ENCODE measurements around the gene UMAD1. TPM values are rescaled to one million over a fixed set of nuclear protein-coding genes. Genes with fewer than 3 reads are reported as not detected.
A peak's percentile ranks its signal among the peaks of the same experiment; 100 is the strongest.

The UMAD1 gene
- total and polyA plus RNA-seq, 10 donors: 7.6 to 21.2 (median 14.2) TPM

DNA sequence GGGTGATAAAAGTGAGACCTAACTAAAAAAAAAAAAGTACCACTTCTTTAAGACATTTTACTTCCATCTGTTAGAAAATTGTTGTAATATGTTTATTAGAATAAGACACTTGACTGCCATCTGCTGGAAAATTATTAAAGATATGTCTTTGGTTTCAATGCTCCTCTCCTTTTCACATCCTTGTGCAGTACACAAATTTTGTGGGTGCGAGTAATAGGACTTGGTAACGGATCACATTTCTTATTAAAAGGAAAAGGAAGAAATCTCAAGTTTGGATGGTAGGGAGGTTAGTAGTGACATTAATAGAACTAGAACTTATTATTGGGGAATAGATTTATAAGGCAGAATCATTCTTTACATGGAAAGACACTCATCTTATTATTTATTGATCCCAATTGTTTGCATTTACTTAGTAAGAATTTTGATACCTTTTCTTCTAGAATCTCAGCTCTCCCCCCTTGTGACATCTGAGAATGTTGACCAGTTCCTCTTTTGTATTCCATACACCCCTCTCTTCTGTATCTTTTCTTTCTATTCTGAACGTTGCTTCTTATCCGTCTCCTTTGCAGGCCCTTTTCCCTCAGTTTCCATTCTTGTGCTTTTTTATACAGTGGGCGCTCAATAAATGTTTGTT is 120.9 kb downstream of the UMAD1 start:
- peak overlapping the region; percentile 29 to 63 (median 42) for H3K4me3 ChIP-seq
- 23 to 43% (median 26%) methylated on average over 5 of the region's 5 CpGs for WGBS, 5 donors
- peak overlapping the region; percentile 37 to 87 (median 82) for H3K27ac ChIP-seq
- no peak for DNase-seq
- peaks cover 6 to 52% (median 30%) of the 10 kb centered on the region in 6 donors for H3K4me1 ChIP-seq
- H3K27me3 ChIP-seq (replicated peaks in 1 of 7): no peaks in the 10 kb centered on the region
- H3K9me3 ChIP-seq: no peaks in the 10 kb centered on the region
- TF ChIP-seq POLR2AphosphoS5 (IDR thresholded peaks at IDR 0.05): no peak
- TF ChIP-seq, protein P1, sequence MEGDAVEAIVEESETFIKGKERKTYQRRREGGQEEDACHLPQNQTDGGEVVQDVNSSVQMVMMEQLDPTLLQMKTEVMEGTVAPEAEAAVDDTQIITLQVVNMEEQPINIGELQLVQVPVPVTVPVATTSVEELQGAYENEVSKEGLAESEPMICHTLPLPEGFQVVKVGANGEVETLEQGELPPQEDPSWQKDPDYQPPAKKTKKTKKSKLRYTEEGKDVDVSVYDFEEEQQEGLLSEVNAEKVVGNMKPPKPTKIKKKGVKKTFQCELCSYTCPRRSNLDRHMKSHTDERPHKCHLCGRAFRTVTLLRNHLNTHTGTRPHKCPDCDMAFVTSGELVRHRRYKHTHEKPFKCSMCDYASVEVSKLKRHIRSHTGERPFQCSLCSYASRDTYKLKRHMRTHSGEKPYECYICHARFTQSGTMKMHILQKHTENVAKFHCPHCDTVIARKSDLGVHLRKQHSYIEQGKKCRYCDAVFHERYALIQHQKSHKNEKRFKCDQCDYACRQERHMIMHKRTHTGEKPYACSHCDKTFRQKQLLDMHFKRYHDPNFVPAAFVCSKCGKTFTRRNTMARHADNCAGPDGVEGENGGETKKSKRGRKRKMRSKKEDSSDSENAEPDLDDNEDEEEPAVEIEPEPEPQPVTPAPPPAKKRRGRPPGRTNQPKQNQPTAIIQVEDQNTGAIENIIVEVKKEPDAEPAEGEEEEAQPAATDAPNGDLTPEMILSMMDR (IDR thresholded peaks at IDR 0.05 in 8 of 11, conservative IDR thresholded peaks at IDR 0.05 in 3 of 11): peak in 10 of 11 experiments; percentile 13 to 65 (median 48)
- intact Hi-C loops (cut with DNase I; ENCODE audit: low total_unique reads): loop anchor here (10.0 kb wide), 2 partner anchors 63 to 453 kb away; no protein-coding TSS in a partner anchor
- no peaks in the 10 kb centered on the region for H3K36me3 ChIP-seq

DNA sequence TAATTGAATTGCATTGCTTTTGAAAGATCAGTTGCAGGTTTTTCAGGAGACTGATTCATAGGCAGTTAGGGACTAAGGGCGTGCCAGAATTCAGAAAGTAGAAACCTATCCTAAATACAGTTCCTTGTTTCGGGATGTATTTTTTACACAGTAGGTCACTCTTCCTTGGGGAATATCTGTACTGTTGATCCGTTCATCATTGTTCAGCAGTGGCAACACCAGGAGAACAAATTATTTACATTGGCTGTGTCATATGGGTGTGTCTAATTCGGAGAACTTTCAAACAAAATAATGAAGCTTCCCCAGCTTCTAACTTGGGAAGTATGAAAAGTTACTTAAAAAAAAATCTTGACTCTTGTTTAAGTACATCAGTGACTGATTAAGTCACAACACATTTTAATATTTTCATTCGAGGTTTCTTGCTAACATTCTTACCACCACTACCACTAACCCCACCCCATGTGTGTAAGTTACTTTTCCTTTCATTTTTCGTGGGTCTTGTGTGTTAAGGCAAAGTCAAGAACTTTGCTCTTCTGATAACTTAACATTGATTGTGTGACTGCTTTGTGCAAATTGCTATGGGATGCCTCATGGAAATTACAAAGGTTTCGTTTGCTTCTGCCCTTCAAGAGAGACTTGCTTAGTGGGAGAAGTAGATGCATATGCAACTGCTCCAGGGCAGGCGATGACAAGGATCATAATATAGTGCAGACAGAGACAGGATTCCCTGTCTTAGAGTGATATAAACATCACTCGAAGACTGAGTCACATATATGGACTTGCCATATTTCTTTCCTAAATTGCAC is 121.6 kb downstream of the UMAD1 start:
- Histone ChIP-seq H3K4me1 (peaks cover 6 to 52% (median 30%) of the 10 kb centered on the region in 6 donors), H3K36me3 (no peaks in the 10 kb centered on the region), H3K4me3 (peak overlapping the region; percentile 29 to 63 (median 42)), H3K27me3 (replicated peaks in 1 of 7) (no peaks in the 10 kb centered on the region), H3K27ac (peak overlapping the region; percentile 37 to 87 (median 82)), H3K9me3 (no peaks in the 10 kb centered on the region)
- DNase-seq: no peak
- TF ChIP-seq, protein P1 (IDR thresholded peaks at IDR 0.05 in 8 of 11, conservative IDR thresholded peaks at IDR 0.05 in 3 of 11): no peak
- TF ChIP-seq POLR2AphosphoS5 (IDR thresholded peaks at IDR 0.05) (no peak), POLR2A (IDR thresholded peaks at IDR 0.05) (no peak)
- intact Hi-C loops (cut with DNase I; ENCODE audit: low total_unique reads): loop anchor here (10.0 kb wide), 2 partner anchors 63 to 453 kb away; no protein-coding TSS in a partner anchor
- 8 to 14% (median 10%) methylated on average over 9 of the region's 9 CpGs for WGBS, 5 donors

DNA sequence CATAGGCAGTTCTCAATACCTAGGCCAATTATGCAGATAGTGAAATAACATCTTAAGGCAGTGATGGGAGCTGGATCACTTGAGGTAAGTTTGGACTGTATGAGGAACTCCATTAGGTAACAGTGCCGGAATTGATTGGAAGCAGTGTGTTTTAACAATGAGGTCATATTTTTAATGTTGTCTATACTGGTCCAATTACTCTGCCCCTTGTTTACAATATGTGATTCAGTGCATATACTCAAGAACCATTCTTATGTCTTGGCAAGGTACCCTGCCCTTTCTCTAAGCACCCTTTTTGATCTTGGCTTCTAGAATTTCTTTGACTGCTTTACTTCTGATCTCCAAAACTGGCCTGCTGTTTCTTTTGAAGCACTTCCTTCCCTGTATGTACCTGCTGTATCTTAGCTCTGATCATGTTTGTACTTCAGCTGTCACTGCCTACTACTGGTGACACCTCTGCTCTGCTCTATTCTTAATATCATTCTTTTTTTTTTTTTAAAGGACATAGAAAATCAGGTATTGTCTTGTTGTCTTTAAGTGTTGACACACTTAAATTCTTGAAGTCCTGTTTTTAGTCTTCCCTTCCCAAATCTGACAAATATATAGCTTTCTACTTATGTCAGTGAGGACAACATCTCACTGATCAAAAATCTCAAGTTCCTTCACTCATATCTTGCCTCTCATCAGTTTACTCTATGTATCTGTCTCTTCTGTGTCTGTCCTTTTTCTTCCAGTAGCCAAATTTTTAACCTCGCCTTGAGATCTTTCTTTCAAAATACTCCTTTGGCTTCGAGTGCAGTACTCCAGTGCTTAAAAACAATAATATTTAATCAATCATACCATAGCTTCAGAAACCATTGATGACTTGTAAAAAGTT is 124.2 kb downstream of the UMAD1 start:
- H3K4me1 ChIP-seq: peaks cover 6 to 52% (median 34%) of the 10 kb centered on the region in 6 donors
- TF ChIP-seq POLR2A (IDR thresholded peaks at IDR 0.05) (no peak), POLR2AphosphoS5 (IDR thresholded peaks at IDR 0.05) (no peak)
- TF ChIP-seq, protein P1 (IDR thresholded peaks at IDR 0.05 in 8 of 11, conservative IDR thresholded peaks at IDR 0.05 in 3 of 11): peak in 1 of 11 experiments; percentile 7
- intact Hi-C loops (cut with DNase I; ENCODE audit: low total_unique reads): loop anchor here (5.0 to 10.0 kb wide), 3 partner anchors 60 to 450 kb away; no protein-coding TSS in a partner anchor
- H3K4me3 ChIP-seq: no peak overlapping the region
- peak overlapping the region in 4 of 8 donors; percentile 16 to 81 (median 40) for H3K27ac ChIP-seq
- no peaks in the 10 kb centered on the region for H3K27me3 ChIP-seq (replicated peaks in 1 of 7)
- DNase-seq: no peak
- H3K36me3 ChIP-seq: no peaks in the 10 kb centered on the region
- 79 to 94% (median 88%) methylated on average over 3 of the region's 3 CpGs for WGBS, 5 donors
- H3K9me3 ChIP-seq: no peaks in the 10 kb centered on the region
